HG03045 (cell line): ENCODE results near the gene CDH23.

Source experiments
- ATAC-seq: cut with Tn5 transposase; IDR thresholded peaks from one replicate; pipeline ENCODE4 v1.9.1; 2021; ENCODE audit warnings: mild to moderate bottlenecking, moderate library complexity; ENCODE audit not compliant: unreplicated experiment

Gene CDH23

DNA sequence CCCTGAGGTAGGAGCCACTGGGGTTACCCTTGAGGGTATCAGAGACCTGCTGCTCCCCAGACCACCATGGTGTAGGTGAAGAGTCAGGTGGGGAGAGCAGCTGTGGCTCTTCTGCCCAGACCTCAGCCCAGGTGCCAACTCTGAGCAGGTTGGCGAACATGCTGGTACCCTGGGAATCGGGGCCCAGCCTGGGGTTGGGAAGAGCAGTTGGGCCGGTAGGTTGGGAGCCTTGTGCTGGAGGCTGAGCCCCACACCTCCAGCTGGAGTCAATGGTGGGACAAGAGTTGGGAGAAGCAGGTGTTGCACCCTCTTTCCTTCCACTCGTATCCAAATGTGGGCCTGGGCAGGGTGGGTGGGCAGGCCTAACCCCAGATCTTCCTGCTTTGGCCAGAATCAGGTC, 114.5 kb downstream of the CDH23 start:
- no peak for ATAC-seq

DNA sequence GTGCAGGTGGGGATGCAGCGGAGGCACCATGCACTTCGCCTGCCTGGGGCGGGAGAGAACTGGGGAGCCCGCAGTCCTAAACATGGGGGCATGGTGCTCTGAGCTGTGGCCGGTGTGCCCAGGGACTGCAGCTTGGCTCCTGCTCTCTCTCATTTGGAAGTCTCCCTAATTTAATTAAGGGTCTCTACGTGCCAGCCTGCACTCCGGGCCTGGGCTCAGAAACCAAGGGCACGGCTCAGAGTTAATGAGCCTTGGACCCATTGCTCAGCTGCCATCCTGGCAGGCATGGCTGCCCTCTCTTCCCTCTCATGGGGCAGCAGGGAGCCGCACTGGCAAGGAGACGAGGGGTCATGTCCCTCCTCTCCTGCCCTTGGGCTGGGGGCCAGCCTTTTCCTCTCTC, 115.6 kb downstream of the CDH23 start:
- ATAC-seq, result no peak

DNA sequence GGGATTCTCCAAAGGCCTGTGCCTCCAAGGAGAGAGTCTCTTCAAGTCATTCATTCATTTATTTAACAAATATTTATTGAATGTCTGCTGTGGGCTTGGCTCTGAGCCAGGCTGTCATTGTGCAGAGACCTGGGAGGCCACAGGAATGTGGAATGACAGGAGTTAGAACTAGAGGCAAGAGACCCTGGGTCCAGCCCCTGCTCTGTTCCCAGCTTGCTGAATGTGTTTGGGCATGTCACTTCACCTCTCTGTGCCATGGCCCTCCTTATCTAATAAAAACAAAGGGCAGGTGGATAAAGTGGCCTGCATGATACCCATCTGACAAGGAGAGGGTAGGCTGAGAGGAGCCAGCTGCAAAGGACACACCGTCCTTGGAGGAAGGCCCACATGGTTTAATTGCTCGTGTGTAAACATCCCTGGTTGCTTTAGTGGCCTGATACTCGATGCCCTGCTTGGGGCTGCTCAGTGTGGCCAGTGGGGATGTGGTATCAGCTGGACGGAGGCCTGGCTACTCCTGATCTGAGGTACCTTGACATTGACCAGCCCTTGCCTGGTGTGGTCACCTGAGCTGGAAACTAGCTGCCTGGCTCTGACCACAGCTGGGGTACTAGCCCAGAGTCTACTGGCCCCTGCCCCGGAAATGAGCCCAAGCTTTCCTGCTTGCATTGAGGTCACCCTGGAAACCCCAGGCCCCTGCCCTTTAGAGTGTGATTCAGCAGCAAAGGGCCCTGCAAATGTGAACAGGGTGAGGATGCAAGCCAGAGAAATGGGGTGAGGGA, 116.2 kb downstream of the CDH23 start:
- ATAC-seq, result no peak

DNA sequence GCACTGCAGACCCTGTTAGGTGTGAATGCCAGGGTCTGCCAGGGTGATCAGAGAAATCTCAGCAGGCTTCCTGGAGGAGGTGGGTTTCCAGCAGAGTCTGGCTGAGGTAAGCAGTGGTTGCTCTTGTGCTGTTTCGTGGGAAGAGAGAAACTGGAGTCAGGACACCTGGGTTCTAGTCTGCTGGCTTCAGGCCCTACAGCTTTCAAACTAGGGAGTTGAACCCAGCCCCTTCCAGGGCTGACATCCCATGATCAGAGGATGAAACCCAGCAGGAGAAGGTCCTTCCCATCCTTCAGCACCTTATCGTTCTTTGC, 116.8 kb downstream of the CDH23 start:
- no peak for ATAC-seq

- no peak for ATAC-seq
Measured at GRCh38 chr10:71513936-71514335, 117.2 kb downstream of the CDH23 start.

DNA sequence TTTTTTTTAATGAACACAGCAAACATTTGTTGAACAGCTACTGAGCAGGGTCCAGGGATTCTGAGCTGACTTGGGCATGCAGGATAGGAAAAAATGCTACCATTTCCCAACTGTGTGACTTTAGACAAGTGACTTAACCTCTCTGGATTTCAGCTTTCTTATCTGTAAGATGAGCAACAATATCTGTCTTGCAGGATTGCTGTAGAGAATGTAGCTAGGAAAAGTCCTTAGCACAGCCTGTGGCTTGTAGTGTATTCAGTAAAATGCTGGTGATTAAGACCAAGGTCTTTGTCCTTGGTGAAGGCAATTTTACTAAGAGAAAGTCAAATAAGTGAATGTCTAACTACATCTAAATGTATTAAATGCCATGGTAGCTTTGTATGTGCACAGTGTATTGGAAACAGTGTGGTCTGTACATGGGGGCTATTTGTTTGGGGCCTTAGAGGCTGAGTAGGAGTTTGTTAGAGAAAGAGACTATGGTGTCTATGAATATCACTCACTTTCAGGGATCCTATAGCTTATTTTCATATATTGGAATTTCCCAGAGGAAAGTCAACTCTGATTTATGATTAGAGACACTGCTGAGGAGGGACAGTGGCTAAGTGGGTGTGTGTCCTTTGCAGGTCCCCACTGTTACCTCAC, 118.9 kb downstream of the CDH23 start:
- no peak for ATAC-seq

- no peak for ATAC-seq
Measured at GRCh38 chr10:71516890-71517289, 120.2 kb downstream of the CDH23 start.

DNA sequence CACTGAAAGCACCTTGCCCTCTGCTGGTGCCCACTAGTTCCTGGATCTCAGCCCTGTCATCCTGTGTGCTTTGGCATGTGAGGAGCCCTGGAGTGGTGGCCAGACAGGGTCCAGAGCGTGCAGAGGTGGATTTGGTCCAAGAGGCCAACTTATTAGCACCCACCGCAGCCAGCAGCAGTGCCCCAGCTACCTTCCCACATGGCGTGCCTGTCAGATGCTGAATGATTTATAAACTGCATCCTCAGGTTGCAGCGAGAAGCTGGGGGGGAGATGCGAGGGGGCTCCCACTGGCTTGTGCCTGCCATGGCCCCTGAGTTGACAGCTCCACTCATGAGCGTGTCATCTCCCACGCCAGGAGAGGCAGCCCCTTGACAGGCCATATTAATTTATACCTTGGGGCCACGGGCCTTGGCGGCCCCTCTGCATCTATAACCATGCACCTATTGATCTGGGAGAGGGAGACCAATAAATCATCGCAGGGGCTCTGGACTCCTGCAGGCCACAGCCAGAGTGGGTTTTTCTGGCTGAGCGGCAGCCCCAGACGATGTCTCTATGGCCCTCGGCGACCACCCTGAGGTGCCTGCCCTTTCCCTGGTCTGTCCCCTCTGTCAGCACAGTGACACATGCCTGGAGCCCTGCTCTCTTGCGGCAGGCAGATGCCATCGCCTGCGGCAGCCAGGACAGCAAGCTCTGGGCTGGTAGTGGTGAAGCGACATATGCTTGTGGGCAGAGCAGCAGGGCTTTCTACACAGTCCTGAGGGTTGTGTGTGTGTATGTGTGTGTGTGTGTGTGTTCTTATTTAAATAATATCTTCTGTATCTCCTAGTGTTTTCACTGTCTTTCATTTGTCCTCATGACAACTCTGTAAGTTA, 120.8 kb downstream of the CDH23 start:
- no peak for ATAC-seq

DNA sequence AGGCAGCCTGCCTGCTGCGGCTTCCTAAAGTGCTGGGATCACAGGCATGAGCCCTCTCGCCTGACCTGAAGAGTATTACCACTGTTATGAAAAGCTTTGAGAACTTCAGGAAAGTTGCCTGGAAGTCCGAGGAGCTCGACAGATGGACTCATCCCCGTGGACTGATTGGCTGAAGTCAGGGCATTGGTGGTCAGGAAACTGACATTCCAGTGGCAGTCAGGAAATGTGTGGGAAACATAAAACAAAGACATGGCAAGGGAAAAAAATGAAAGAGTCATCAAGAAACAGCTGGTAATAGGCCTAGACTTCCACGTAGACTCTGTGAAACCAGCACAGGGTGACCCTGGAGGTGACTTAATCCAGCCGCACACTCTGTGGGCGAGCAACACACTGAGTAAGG, 123.3 kb downstream of the CDH23 start:
- no peak for ATAC-seq

DNA sequence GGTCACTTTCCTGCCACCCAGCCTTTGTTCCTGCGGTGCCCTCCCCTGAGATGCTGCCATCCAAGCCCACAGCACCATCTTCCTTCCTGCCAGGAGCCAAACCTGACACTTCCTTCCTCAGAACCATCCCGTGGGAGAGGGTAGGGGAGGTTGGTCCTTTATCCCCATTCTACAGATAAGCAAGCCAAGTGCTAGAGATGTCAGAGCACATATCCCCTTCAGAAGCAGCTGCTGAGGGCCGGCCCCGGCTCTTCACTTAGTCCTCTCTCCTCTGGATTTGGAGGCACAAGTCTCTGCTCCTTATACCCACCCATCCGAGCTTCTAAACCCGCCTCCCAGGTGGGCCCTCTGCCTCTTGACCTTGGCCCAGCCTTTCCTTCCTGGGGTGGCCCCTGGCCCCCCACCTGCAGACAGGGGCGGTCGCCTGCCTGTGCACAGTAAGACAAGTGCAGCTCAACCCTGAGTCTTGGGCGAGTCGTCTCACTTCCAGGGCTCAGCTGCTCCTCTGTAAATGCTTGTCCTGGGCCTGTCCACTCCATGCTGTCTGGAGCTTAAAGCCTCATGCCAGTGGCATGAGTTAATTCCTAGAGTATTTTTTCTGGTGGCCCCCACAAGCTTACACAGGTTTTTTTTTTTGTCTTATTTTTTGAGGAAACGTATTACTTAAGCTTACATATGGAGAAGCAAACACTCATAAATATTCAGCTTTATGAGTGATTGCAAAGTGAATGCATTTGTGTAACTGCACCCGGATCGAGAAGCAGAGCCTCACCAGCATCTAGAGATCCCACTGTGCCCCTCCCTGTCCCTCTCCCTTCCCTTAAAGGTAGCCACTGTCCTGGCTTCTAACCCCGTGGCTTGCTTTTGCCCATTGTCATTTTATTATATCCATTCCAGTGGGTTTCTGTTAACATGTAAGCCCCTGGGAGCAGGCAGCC, 125.1 kb downstream of the CDH23 start:
- ATAC-seq, result no peak

DNA sequence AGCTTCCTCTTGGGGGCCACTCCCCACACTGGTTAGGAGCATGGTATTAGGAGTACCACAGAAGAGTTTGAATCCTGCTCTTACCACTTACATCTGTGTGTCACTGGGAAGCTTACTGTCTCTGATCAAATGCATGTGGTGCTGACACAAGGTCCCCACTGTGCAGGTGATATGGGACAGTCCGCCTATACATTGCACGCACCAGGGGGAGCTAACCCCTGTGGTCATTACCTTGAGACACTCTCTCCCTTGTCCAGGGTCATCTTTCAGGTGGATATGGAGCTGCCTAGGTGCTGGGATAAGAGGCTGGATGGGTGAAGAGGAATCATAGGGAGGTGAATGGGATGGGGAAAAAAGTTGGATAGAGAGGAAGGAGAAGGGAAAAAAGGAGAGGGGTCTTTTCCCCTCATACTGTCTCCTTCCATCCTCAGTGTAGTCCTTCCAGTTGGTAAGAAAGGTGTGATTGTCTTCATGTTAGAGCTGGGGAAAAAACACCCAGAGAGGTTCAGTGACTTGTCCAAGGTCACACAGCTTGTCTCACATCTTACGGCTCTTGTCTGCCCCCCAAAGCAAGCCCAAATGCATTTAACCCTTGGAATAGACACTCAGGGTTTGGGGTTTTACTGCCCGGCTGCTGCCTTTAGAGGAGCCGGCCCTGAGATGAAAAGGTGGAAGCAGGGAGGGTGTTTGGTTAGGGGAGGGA, 125.9 kb downstream of the CDH23 start:
- no peak for ATAC-seq

GRCh38 chr10:71523756-71524155, 127.0 kb downstream of the CDH23 start:
- ATAC-seq, result no peak

GRCh38 chr10:71525092-71525491, 128.4 kb downstream of the CDH23 start:
- ATAC-seq, result no peak

GRCh38 chr10:71525721-71526120, 129.0 kb downstream of the CDH23 start:
- ATAC-seq, result no peak

GRCh38 chr10:71526653-71527052, 129.9 kb downstream of the CDH23 start:
- no peak for ATAC-seq

- ATAC-seq, result no peak
Measured at GRCh38 chr10:71527135-71527534, 130.4 kb downstream of the CDH23 start.

GRCh38 chr10:71528371-71529206, 131.9 kb downstream of the CDH23 start:
- ATAC-seq, result no peak

DNA sequence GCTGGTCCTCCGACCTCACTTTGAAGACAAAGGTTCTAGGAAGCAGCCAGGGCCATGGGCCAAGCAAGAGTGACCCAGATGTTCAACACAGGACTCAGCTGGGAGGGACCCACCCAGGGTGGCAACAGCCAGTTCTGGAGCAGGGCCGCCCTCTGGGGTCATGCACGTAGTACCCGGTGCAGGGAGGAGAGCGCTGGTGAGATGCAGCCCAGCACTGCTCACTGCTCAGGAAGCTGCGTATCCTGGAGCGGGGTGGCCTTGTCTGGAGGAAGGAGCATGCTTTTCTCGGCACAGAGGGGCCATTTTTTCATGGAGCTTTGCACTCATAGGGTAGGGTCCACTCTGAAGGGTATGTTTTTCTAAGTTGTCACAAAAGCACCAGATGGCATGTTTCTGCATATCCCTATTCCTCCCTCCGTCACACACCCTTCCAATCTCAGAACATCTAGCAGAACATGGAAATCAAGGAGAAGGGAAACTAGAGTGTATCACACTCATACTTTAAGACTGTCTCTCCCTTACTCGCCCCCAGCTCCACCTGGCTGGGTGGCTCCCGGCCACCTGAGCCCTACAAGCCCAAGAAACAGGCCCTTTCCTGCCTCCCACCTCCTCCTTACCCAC, 132.6 kb downstream of the CDH23 start:
- no peak for ATAC-seq

GRCh38 chr10:71530781-71531180, 134.1 kb downstream of the CDH23 start:
- no peak for ATAC-seq
